Measurements from ENCODE around the gene LRIT2. TPM values are rescaled to one million over a fixed set of nuclear protein-coding genes. Genes with fewer than 3 reads are reported as not detected.

Gene LRIT2
- total RNA-seq, 1 experiment from 2014 or later, result not detected

GRCh38 chr10:84232376-84232775 is 7.0 kb upstream of the LRIT2 start:
- H3F3A ChIP-seq (ENCODE audit: low read length, unreplicated experiment), result no peaks in the 10 kb centered on the region
- BruUV-seq (replicated peaks), result no TSS peak
- H2AFZ ChIP-seq (ENCODE audit: low read length), result no peak overlapping the region
- ChIA-PET POLR2A (ENCODE audit: unreplicated experiment) (no interaction called here), CTCF (no interaction called here)
- H4K20me1 ChIP-seq (ENCODE audit: low read length), result no peaks in the 10 kb centered on the region
- no peaks in the 10 kb centered on the region for H3K9me2 ChIP-seq (replicated peaks; ENCODE audit: low read length)
- H3K9me3 ChIP-seq (ENCODE audit: low read length), result no peaks in the 10 kb centered on the region
- intact Hi-C loops (cut with micrococcal nuclease), result no loop called here
- H3K9ac ChIP-seq (ENCODE audit: low read length), result no peak overlapping the region
- no peak for ATAC-seq
- TF ChIP-seq EZH2 (IDR thresholded peaks at IDR 0.05; ENCODE audit: low read length, unreplicated experiment) (no peak), EZH2phosphoT487 (IDR thresholded peaks at IDR 0.05; ENCODE audit: borderline replicate concordance, low read length) (no peak), CTCF (conservative IDR thresholded peaks at IDR 0.05; ENCODE audit: low read depth, low read length) (no peak)
- no peak overlapping the region for H3K4me2 ChIP-seq (ENCODE audit: low read length)
- H3K79me2 ChIP-seq (ENCODE audit: low read length), result no peaks in the 10 kb centered on the region
- H3K4me3 ChIP-seq (ENCODE audit: low read length), result no peak overlapping the region
- H3K27me3 ChIP-seq (ENCODE audit: low read length), result peaks cover 32% of the 10 kb centered on the region
- no peak overlapping the region for H3K27ac ChIP-seq (ENCODE audit: low read length)
- DNase-seq, result no peak
- no peaks in the 10 kb centered on the region for H3K36me3 ChIP-seq (ENCODE audit: low read depth, low read length)
- H3K4me1 ChIP-seq (ENCODE audit: insufficient read depth, low read length), result no peaks in the 10 kb centered on the region

GRCh38 chr10:84230359-84230758 is 5.0 kb upstream of the LRIT2 start:
- CTCF ChIA-PET, result no interaction called here
- no peak overlapping the region for H3K27ac ChIP-seq (ENCODE audit: low read length)

More at GRCh38 chr10:84230359-84230758, 5.0 kb upstream of the LRIT2 start:
- POLR2A ChIA-PET (ENCODE audit: unreplicated experiment), result no interaction called here
- ATAC-seq (no peak), DNase-seq (no peak)
- no peaks in the 10 kb centered on the region for H3K79me2 ChIP-seq (ENCODE audit: low read length)
- H3K27me3 ChIP-seq (ENCODE audit: low read length), result peaks cover 32% of the 10 kb centered on the region
- H3K4me3 ChIP-seq (ENCODE audit: low read length), result no peak overlapping the region
- H3K4me1 ChIP-seq (ENCODE audit: insufficient read depth, low read length), result no peaks in the 10 kb centered on the region
- no peak overlapping the region for H2AFZ ChIP-seq (ENCODE audit: low read length)
- no peaks in the 10 kb centered on the region for H3K9me3 ChIP-seq (ENCODE audit: low read length)
- intact Hi-C loops (cut with micrococcal nuclease), result no loop called here
- no peak overlapping the region for H3K9ac ChIP-seq (ENCODE audit: low read length)
- H3F3A ChIP-seq (ENCODE audit: low read length, unreplicated experiment), result no peaks in the 10 kb centered on the region
- H3K9me2 ChIP-seq (replicated peaks; ENCODE audit: low read length), result no peaks in the 10 kb centered on the region
- H3K4me2 ChIP-seq (ENCODE audit: low read length), result no peak overlapping the region
- H3K36me3 ChIP-seq (ENCODE audit: low read depth, low read length), result no peaks in the 10 kb centered on the region
- TF ChIP-seq EZH2phosphoT487 (IDR thresholded peaks at IDR 0.05; ENCODE audit: borderline replicate concordance, low read length) (no peak), CTCF (conservative IDR thresholded peaks at IDR 0.05; ENCODE audit: low read depth, low read length) (no peak), EZH2 (IDR thresholded peaks at IDR 0.05; ENCODE audit: low read length, unreplicated experiment) (no peak)
- no TSS peak for BruUV-seq (replicated peaks)
- H4K20me1 ChIP-seq (ENCODE audit: low read length), result no peaks in the 10 kb centered on the region

Data from PC-3 (cell line).